ENCODE results near the gene SORCS2.

- TF ChIP-seq CHD2 (IDR thresholded peaks at IDR 0.05; ENCODE audit: low read length) (no peak), EP300 (IDR thresholded peaks at IDR 0.05; ENCODE audit: borderline replicate concordance in 1 of 2, low read depth in 2 of 2, low read length in 2 of 2) (no peak), RXRA (IDR thresholded peaks at IDR 0.05; ENCODE audit: insufficient read depth, low read depth, low read length) (no peak), TBP (IDR thresholded peaks at IDR 0.05; ENCODE audit: low read depth, low read length) (no peak), CTCF (IDR thresholded peaks at IDR 0.05; ENCODE audit: control extremely low read depth in 1 of 3, insufficient read depth in 1 of 3, low read depth in 1 of 3, low read length in 3 of 3) (peak in 1 of 3 experiments; percentile 26; a peak in 1 of 4 replicates), TAF1 (IDR thresholded peaks at IDR 0.05; ENCODE audit: low read depth, low read length) (no peak), TEAD4 (IDR thresholded peaks at IDR 0.05; ENCODE audit: low read depth, low read length) (no peak), MAX (IDR thresholded peaks at IDR 0.05) (no peak), EGR1 (IDR thresholded peaks at IDR 0.05; ENCODE audit: borderline replicate concordance, low read depth, low read length) (no peak)
Measured at GRCh38 chr4:7151668-7152227, 40.6 kb upstream of the SORCS2 start.
